Stomach smooth muscle (tissue), 2 donors: ENCODE results near the gene VPREB3.

ENCODE experiments used
- H3K27ac ChIP-seq: one replicate; pipeline ENCODE4 v1.7.0; 2013; ENCODE audit warnings: mild to moderate bottlenecking, low read length, inconsistent platforms
- H3K27me3 ChIP-seq, 2 donors: one replicate each; pipeline ENCODE4 v1.7.0; 2013; ENCODE audit warnings: low read length in 2 of 2; ENCODE audit not compliant: insufficient read depth in 2 of 2, control insufficient read depth in 1 of 2
- H3K36me3 ChIP-seq, 2 donors: one replicate each; pipeline ENCODE4 v1.7.0; 2013; ENCODE audit warnings: low read length in 2 of 2; ENCODE audit not compliant: control insufficient read depth in 2 of 2, insufficient read depth in 2 of 2
- H3K4me1 ChIP-seq: one replicate; pipeline ENCODE4 v1.7.0; 2013; ENCODE audit warnings: low read length; ENCODE audit not compliant: control insufficient read depth, insufficient read depth
- H3K4me3 ChIP-seq, 2 donors: one replicate each; pipeline ENCODE4 v1.7.0; 2013; ENCODE audit warnings: low read length in 2 of 2
- H3K9ac ChIP-seq, 2 donors: one replicate each; pipeline ENCODE4 v1.7.0; 2013; ENCODE audit warnings: low read length in 2 of 2, mild to moderate bottlenecking in 1 of 2
- H3K9me3 ChIP-seq, 2 donors: one replicate each; pipeline ENCODE4 v1.7.0; 2013; ENCODE audit warnings: low read length in 2 of 2; ENCODE audit not compliant: control insufficient read depth in 2 of 2
- donor health status: healthy.
- donor health status: Pancreatic carcinoma.

Gene VPREB3

DNA sequence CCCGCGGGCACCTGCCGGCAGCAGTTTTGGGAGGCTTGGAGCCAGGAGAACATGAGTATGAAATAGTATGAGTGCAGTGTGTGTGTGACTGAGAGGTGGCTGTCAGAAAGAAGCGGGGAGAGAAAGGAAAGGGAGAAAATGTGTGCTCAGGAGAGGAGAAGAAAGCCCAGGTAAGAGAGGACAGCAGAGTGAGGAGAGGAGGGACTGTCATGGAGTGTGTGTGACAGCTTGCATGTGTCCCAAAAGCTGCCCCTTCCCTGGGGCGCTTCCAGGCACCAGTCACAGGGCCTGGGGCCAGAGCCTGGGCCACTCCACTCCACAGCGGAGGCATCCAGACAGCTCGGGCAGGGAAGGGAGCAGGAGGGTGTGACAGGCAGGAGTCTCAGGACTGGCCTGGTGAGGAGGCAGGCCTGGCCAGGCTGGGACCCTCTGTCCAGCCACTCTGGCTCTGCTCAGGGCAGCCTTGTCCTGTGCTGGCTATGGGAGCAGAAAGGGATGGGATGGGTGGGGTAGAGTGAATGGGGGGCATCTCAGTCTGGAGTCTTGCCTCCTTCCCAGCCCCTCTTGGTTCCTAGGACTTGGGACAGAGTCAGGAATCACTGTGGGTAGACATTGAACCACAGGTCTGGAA, 19.4 kb upstream of the VPREB3 start:
- Histone ChIP-seq H3K9ac (peak overlapping the region; percentile 26 to 55), H3K4me1 (peaks cover 56% of the 10 kb centered on the region), H3K27me3 (no peaks in the 10 kb centered on the region), H3K9me3 (no peaks in the 10 kb centered on the region), H3K4me3 (peak overlapping the region; percentile 77 to 81), H3K36me3 (no peaks in the 10 kb centered on the region), H3K27ac (no peak overlapping the region)

DNA sequence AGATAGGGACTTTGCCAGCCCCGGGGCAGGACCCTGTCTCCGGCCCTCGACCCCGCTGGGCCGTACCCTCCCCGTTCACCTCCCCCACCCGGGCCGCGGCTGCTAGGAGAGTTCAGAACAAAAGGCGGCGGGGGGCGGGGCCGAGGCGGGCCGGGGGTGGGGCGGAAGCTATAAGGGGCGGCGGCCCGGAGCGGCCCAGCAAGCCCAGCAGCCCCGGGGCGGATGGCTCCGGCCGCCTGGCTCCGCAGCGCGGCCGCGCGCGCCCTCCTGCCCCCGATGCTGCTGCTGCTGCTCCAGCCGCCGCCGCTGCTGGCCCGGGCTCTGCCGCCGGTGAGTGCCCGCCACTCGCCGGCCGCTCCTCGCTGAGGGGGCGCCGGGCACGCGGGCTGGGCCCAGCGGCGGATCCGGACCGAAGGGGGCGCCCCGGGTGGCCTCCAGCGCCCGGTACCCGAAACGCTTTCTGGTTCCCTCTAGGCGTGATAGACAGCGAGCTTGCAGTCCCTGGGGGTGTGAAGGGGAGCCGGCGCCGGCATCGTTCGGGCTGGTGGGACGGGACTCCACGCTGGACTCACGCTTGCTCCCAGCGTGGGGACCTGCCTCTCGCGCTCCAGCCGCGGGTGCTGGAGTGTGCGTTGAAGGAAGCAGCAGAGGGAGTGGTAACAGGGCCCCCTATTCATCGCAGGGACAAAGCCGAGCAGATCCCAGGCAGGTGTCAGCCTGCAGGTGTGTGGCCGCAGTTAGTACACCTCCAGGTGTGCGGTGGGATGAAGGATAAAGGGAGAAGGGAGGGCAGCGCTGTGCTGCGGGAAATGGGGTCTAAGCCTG, 18.6 kb upstream of the VPREB3 start, which contains the start of gene MMP11:
Gene MMP11, plus strand, starts transcription at position 201 of the 825 bp plus-strand sequence. Its CDS starts 22 bp downstream, at position 223.
- H3K36me3 ChIP-seq: no peaks in the 10 kb centered on the region
- no peak within 1 kb of the TSS for H3K27ac ChIP-seq
- peaks cover 56% of the 10 kb centered on the region for H3K4me1 ChIP-seq
- H3K9ac ChIP-seq: peak within 1 kb of the TSS; percentile 64 to 66
- H3K4me3 ChIP-seq: peak within 1 kb of the TSS; percentile 77 to 81
- no peaks in the 10 kb centered on the region for H3K9me3 ChIP-seq
- no peaks in the 10 kb centered on the region for H3K27me3 ChIP-seq

DNA sequence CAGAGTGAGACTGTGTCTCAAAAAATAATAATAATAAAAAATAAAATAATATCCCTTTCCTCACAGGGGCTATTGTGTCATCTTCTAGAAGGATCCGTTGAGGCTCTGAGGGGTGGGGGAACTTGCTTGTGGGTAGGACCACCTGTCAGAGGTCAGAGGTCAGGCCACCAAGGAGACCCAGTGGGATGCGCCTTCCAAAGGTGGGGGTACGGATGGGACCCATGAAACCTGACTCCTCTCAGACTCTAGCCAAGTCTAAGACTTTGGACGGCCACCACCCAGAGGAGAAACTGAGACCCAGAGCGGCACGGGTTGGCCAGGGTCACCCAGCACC, 18.1 kb upstream of the VPREB3 start:
- Histone ChIP-seq H3K4me1 (peaks cover 57% of the 10 kb centered on the region), H3K27me3 (no peaks in the 10 kb centered on the region), H3K9ac (peak overlapping the region; percentile 64 to 66), H3K27ac (no peak overlapping the region), H3K9me3 (no peaks in the 10 kb centered on the region), H3K4me3 (peak overlapping the region; percentile 65 to 67), H3K36me3 (no peaks in the 10 kb centered on the region)

DNA sequence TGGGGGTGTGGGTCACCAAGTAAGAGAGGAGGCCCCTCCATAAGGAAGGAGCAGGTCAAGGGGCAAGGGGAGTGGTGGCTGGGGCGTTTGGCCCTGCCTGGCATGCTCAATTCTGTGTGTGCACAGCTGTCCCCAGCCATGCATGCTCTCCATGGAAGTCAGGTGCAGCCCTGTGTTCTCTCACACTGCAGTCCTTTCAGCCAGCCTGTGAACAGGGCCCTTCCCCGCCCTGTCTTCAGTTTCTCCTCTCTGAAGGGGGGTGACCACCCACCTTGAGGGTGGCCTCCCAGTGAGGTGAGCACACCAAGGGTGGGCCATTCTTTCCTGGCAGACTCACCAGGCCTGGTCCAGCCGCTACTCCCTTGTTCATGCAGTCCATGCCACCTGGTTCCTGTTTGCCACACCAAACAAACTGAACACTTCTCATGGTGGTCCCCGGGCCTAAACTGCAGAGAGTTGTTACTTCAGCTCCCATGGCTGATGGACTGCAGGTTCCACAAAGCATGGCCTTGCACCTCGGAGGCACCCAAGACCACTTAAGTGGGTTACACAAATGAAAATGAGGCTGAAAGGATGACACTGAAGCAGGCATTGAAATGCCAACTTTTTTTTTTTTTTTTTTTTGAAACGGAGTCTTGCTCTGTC, 15.2 kb upstream of the VPREB3 start:
- Histone ChIP-seq H3K27ac (peak overlapping the region; percentile 86), H3K9me3 (no peaks in the 10 kb centered on the region), H3K9ac (peak overlapping the region in 1 of 2 donors; percentile 55), H3K4me1 (peaks cover 54% of the 10 kb centered on the region), H3K36me3 (no peaks in the 10 kb centered on the region), H3K27me3 (no peaks in the 10 kb centered on the region), H3K4me3 (no peak overlapping the region)

DNA sequence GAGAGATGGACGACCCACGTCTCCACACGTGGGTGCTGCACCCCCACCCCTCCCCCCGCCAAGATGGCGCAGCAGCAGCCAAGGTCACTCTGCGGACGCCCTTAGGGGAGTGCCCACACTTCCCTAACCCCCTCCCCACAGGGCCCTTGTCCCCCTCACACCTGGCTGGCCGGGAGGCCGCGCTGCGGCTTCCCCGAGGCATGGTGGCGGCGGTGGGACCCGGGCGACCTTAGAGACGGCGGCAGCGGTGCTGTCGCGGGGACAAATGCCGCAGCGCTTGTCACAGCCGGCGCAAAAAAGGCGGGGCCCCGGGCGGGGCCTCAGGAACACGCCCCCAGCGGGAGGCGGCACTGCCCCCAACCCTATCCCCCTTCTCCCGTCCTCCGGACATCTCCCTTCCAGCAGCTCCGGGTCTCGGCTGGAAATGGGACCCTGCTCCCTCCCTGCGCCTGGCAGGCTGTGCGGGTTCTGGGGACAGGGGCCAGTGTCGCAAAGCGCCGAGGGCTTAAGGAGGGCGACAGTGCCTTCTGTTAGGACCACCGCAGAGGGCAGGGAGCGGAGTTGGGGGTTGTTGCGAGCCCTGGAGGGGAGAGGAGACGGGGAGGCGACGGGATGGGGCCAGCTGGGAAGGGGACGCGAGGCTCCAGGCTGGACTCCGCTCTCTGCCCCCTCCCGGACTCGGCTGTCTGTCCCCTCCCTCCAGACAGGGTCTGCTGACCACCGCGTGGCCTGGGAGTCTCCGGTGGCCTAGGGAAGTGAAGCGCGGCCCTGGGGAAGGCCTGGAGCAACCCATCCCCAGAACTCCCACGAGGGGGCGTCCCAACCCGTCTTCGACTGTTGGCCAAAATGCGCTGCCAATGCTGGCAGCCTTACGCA, 13.7 kb upstream of the VPREB3 start, which contains the start of gene CHCHD10:
Gene CHCHD10, minus strand, starts transcription at position 300 of the 876 bp plus-strand sequence. Its CDS starts 98 bp downstream, at position 202.
- peak within 1 kb of the TSS; percentile 86 for H3K27ac ChIP-seq
- H3K9me3 ChIP-seq: no peaks in the 10 kb centered on the region
- peak within 1 kb of the TSS; percentile 84 to 90 for H3K4me3 ChIP-seq
- no peaks in the 10 kb centered on the region for H3K36me3 ChIP-seq
- no peaks in the 10 kb centered on the region for H3K27me3 ChIP-seq
- peaks cover 52% of the 10 kb centered on the region for H3K4me1 ChIP-seq
- peak within 1 kb of the TSS; percentile 86 to 88 for H3K9ac ChIP-seq

DNA sequence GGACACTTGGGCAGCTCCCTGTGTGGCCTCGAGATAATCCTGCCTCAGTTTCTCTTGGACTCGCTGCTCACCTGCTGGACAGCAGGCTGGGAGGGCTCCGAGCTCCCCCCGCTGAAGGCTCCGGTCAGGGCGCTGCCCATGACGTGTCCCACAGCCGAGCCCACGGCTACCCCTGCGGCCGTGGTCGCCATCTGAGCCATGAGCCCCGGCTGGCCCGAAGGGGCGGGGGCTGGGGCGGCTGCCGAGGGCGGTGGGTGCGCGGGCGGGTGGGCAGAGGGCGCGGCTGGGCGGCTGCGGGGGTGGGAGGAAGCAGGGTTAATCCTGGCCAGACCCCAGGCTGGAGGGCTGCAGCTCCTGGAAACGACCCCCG, 13.1 kb upstream of the VPREB3 start:
- peak overlapping the region; percentile 86 to 88 for H3K9ac ChIP-seq
- H3K9me3 ChIP-seq: no peaks in the 10 kb centered on the region
- H3K4me1 ChIP-seq: peaks cover 52% of the 10 kb centered on the region

DNA sequence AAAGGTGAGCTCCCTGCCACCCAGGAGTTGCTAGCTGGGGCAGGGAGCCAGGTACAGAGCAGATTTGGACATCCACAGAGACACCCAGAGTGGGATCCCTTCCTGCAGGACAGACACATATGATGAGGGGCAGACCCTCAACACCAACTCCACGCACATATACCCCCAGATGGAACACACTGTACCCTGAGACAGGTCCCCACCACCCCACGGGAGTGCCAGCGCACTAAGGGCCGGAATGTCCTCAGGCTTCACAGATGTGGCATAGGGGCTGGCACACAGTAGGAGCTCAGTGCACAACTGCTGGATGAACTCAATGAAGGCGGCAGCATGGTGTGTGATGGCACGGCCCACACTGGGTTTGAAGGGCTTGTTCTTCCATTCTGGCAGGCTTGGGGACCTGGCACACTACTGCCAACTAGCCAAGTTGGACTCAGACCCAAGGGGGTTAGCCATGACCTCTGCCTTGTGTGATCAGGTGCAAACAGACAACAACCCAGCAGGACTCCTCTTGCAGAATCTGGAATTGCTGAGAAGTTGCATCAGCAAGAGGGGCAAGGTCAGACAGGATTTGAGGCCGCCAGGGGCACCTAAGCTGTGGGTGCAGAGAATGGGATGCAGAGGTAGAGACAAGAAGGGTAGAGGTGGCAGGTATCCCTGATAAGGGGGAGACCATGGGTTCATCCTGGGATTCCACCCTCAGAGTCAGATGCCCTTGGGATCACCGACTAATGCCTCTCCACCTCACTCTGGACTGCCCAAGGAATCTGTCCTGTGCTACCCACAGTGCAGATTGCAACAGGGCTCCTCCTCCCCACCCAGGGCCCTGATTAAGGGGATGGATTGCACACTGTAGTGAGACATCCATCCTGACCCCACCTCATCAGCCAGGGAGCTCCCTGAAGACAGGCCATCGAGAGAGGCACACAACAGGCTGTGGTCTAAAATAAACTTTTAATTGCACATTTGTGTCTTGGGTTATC, 11.0 kb upstream of the VPREB3 start:
- Histone ChIP-seq H3K4me1 (peaks cover 43% of the 10 kb centered on the region), H3K4me3 (no peak overlapping the region), H3K27ac (no peak overlapping the region), H3K36me3 (no peaks in the 10 kb centered on the region), H3K9ac (no peak overlapping the region), H3K9me3 (no peaks in the 10 kb centered on the region), H3K27me3 (no peaks in the 10 kb centered on the region)

More for the DNA sequence above, 13.1 kb upstream of the VPREB3 start:
- H3K4me3 ChIP-seq: peak overlapping the region; percentile 84 to 90
- peak overlapping the region; percentile 86 for H3K27ac ChIP-seq
- H3K27me3 ChIP-seq: no peaks in the 10 kb centered on the region
- no peaks in the 10 kb centered on the region for H3K36me3 ChIP-seq

DNA sequence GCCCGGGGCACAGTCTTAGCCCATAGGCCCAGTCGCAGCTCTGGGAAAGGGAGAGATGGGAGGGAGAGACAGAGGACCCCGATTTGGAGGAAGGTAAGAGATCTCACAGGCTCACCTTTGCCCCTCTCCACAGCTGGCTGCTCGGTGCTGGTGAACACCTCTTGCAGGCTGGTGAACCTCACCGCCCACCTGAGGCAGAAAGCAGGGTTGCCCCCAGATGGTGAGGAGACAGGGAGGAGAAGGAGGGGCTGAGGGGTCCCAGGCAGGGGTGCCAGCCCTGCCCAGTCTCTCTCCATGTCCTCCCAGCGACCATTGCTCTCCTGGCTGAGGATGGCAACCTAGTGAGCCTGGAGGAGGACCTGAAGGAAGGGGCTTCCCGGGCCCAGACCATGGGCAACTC, 9.7 kb upstream of the VPREB3 start:
- H3K27me3 ChIP-seq: no peaks in the 10 kb centered on the region
- H3K4me3 ChIP-seq: peak overlapping the region in 1 of 2 donors; percentile 35
- no peak overlapping the region for H3K9ac ChIP-seq
- H3K9me3 ChIP-seq: no peaks in the 10 kb centered on the region
- no peaks in the 10 kb centered on the region for H3K36me3 ChIP-seq
- H3K27ac ChIP-seq: no peak overlapping the region
- H3K4me1 ChIP-seq: peaks cover 37% of the 10 kb centered on the region

DNA sequence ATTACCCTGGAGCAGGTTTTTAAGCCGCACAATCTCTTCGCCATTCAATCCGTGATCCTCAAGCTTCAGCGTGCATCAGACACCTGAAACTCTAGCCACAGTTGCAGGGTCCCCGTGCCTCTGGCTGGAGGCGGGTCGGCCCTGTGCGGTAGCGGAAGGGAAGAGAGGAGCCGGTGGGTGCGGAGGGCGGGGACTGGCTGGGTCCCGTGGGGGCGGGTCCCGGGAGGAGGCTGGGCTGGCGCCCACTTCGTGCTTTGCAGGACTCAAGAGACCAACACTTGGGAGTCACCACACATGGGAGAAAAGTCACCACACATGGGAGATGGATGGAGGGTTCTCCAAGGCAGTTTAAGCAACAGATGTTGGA, 9.3 kb upstream of the VPREB3 start:
- no peak overlapping the region for H3K27ac ChIP-seq
- no peak overlapping the region for H3K9ac ChIP-seq
- peaks cover 36% of the 10 kb centered on the region for H3K4me1 ChIP-seq
- no peaks in the 10 kb centered on the region for H3K36me3 ChIP-seq
- no peaks in the 10 kb centered on the region for H3K27me3 ChIP-seq
- H3K9me3 ChIP-seq: no peaks in the 10 kb centered on the region
- peak overlapping the region in 1 of 2 donors; percentile 35 for H3K4me3 ChIP-seq
